Stimulated activated CD8-positive, alpha-beta memory T cell treated with anti-CD3 and anti-CD28 coated beads, Interleukin-7, amount 100 ng/mL, for 24 hours (primary cell): Measurements from ENCODE around the gene PRSS36.
"Not testable (repeated sequence)": the region's sequence is repeated elsewhere in the genome, so short reads cannot be mapped to it uniquely, and the experiment has no call there.

Experiments
- DNase-seq: peaks from one replicate; pipeline ENCODE4 v3.0.0-alpha.2; 2020; ENCODE audit warnings: low read depth

The PRSS36 gene

DNA sequence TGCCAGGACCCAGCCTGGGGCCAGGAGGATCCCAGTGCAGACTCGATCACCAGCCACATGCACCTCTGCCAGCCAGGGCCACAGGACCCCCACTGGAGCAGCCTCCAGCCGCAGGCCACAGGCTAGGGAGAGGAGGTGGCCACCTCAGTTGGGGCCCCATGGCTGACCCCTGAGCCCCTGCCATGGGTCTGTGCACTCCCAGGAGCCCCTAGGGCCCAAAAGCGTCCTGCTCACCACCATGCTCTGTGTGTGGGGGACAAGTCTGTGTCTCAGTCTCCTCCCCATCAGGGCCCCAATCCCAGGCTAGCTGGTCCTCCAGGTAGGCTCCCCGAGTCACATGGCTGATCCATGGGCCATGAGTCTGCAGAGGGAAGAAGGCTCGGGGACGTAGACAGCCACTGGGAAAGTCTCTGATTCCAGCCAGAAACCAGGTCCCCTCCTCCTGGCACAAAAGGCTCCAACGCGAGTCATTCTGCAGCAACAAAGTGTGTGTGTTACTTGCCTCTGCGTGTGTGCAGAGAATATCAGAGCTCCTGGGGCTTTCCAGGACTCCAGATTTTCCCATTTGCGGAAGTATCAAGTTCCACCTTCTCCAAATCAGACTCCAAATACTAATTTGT, 8.3 kb downstream of the PRSS36 start:
- no peak for DNase-seq

- DNase-seq = not testable (repeated sequence)
Observed at GRCh38 chr16:31141071-31141469, 8.8 kb downstream of the PRSS36 start.

DNA sequence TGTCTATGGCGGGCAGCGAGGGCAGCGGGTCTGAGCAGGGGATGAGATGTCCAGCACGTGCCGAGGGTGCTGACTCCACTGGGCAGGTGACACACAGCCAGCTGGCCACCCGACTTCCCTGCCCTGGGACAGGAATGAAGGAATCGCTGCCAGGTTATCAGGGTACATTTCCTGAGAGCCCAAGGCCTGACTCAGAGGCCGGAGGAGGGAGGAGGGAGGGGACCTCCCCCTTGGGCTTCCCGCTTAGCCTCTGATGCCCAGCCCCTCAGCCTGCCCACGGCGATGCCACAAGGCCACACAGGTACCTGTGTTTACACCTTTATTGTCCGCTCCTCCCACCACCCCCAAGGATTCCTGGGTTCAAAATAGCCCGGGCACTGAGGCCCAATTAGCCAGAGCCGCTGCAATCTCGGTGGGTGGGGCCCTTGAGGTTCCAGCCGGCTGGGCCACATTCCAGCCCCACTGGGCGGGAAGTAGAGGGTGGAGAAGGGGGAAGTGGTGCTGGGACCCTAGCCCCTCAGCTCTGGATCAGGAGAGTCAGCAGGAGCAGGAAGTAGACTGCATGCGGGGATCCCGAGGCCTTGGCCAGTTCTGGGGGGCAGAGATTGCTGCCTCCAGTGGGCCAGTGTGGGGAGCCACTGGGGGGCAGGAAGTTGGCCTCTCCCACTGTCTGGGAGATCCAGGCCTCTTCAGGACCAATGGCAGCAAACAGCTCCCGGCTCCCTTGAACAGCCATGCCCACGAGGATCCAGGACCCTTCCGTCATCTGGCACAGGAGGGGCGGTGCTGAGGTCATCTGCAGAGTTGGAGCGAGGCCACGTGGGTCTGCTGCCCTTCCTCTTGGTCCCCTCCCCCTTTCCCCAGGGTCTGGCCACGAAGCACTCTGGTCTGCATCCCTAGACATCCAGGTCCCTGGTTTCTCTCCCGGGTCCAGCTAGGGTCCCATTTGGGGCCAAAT, 11.0 kb downstream of the PRSS36 start:
- DNase-seq = no peak

GRCh38 chr16:31136822-31137499, 12.9 kb downstream of the PRSS36 start:
- not testable (repeated sequence) for DNase-seq

- DNase-seq = no peak
Observed at GRCh38 chr16:31136287-31136662, 13.6 kb downstream of the PRSS36 start.

GRCh38 chr16:31135535-31136286, 14.2 kb downstream of the PRSS36 start, which contains the start of gene PRSS8:
TSS of gene PRSS8 (minus strand) at chr16:31135727. CDS start at chr16:31135498, 229 bp downstream.
- DNase-seq = no peak

- no peak for DNase-seq
Observed at GRCh38 chr16:31134625-31135534, 15.0 kb downstream of the PRSS36 start.

- DNase-seq = no peak
Observed at GRCh38 chr16:31134091-31134571, 15.7 kb downstream of the PRSS36 start.

DNA sequence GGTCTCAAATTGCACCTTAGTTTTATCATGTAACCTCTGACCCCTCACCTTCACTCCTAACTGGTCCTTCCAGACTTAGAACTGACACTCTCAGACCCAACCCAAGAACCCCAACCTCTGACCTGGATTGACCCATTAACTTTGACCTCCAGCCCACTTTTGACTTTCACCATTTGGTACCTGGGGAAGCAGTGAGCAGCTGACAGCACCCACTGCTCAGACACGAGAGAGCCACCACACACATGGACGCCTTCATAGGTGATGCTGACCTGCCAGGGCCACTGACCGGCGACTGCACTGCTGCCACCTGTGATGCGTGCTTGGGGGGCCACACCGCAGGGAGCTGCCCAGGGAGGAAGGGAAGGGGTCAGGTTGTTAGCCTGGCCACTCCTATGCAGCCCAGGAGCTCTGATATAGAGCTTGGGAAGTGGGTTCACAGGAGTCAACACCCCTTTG, 16.8 kb downstream of the PRSS36 start:
- no peak for DNase-seq

DNA sequence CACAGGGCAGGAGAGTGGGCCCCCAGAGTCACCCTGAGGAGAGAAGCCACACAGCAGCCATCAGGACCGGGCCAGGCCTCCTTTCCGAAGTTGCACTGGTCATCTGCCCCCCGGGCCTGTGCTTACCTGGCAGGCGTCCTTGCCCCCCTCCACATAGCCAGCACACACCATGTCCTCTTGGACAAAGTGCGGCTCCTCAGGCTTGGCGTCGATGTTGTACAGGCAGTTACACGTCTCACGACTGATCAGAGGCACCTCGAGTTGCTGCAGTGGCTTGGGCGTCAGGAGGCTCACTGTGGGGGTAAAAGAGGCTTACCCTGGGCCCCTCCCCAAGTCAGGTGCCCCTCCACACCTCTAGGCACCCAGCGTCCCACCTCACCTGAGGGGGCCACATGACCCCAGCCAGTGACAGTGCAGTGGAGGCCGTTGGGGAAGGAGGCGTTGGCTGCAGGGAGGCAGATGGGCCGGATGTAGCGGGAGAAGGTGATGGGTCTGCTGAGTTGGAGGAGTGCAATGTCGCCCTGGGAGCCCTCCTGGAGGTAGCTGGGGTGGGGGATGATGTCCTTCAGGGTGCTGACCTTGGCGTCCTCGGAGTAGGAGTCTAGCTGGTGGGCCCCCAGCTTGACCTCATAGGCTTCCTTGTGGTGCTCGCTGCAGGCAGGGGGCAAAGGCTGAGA, 17.4 kb downstream of the PRSS36 start:
- DNase-seq = no peak

DNA sequence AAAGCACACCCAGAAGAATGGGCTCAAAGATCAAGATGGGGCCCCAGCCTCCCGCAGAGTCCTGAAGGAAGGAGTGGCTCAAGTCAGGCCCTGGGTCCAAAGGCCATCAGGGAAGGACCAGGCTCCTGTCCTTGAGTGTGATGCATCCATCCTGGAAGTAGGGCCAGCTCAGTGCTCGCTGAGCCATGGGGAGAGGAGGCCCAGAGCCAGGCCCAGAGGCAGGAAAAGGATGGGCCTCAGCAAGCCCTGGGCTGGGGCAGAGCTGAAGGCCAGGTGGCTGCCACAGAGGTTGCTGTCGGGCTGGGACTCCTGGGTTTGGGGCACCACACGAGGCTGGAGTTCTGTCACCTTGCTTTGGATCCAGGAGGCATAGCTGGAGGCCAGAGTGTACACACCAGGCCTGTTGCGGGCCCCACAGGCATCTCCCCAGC, 18.0 kb downstream of the PRSS36 start:
- DNase-seq = no peak

- no peak for DNase-seq
Observed at GRCh38 chr16:31131416-31131815, 18.4 kb downstream of the PRSS36 start.

DNA sequence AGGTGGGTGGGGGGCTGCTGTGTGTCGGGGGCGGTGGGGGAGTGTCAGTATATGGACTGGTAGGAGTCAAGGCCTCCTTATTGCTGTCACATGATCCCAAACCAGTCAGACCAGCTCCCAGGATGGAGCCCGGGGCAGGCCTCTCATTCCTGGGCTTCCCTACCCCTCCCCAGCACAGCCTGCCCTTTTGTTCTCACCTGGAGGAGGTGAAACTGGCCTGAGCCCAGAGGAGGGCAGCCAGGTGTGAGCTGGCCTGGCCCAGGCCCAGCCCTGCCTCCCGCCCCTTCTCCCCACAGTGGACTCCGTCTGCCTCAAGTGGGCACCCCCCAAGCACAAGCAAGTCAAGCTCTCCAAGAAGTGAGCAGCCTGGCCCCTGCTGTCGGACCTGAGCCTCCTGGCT, 19.0 kb downstream of the PRSS36 start:
- DNase-seq = no peak

DNA sequence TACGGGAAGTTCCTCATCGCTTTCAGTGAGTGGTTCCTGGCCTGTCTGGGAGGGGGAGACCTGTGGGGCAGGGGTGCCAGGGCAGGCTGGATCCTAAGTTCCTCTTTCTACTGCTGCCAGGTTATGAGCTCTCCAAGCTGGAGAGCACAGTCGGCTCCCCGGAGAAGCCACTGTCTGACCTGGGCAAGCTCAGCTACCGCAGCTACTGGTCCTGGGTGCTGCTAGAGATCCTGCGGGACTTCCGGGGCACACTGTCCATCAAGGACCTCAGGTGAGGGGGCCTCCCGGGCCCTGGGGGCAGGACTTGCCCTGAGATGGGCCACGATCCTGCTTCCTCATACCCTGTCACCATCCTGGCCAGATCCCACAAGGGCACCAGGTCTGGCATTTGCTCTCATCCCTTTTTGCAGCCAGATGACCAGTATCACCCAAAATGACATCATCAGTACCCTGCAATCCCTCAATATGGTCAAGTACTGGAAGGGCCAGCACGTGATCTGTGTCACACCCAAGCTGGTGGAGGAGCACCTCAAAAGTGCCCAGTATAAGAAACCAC, 19.5 kb downstream of the PRSS36 start:
- DNase-seq = no peak

DNA sequence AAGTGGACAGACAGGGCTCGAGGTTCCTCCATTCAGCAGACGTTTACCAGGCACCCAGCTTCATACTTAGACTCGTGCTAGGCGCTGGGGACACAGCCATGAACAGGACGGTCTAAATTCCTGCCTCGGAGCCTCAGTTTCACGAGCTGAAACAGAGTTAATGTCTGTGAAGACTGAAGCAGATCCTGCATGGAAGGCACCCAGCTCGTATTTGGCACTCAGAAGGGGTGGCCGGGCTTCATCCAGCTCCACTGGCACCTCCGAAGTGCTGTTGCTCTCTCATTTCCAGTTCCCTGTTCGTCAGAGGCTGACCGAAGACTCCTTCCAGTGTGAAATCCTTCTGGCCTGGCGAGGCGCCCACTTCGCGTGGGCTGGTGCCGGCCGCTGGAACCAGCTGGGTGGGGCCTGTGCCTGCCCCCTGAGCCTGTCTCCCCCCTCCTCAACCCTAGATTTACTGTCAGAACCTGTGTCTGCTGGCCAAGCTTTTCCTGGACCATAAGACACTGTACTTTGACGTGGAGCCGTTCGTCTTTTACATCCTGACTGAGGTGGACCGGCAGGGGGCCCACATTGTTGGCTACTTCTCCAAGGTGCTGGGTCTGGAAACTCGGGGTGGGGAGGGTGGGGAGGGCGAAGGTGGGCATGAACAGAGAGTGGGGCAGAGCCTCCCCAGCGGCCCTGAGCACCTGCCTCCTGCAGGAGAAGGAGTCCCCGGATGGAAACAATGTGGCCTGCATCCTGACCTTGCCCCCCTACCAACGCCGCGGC, 20.1 kb downstream of the PRSS36 start:
- DNase-seq = no peak

- no peak for DNase-seq
Observed at GRCh38 chr16:31128711-31129567, 20.9 kb downstream of the PRSS36 start.

- DNase-seq = no peak
Observed at GRCh38 chr16:31127182-31127581, 22.7 kb downstream of the PRSS36 start.

GRCh38 chr16:31125844-31126243, 24.0 kb downstream of the PRSS36 start:
- DNase-seq = no peak
